ENCODE data around the gene TCF21.
"Not testable (repeated sequence)": the region's sequence is repeated elsewhere in the genome, so short reads cannot be mapped to it uniquely, and the experiment has no call there.

The TCF21 gene

DNA sequence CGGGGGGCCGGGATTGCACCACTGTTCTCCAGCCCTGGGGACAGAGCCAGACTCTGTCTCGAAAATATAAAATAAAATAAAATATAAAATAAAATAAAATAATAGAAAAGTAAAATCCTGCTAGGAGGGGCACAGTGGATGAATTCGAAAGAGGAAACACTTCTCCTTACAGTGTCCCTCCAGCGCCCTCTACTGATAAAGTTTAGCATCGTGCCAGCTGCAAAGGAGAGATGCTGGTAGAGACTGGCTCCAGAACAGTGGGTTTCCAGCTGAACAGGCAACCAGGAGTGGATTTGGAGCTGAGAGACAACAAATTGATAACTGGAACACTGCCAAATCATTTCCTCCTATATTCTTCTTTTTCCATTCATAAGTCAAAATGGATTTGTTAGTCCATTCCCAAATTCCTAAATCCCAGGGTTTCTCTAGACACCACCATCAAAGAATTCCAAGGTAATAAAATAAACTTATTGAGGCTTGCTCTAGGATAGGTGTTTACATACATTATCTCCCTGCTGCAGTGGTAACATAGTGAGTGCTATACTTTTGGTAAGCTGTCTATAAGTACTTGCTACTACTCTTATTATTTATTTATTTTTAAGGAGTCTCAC, 32.4 kb downstream of the TCF21 start:
- FAIRE-seq, result no peak

GRCh38 chr6:133923938-133924593, 35.2 kb downstream of the TCF21 start:
- DNase-seq (ENCODE audit: insufficient read length, low spot score) (peak; percentile 68), FAIRE-seq (peak; percentile 54)

More for the DNA sequence above, 32.4 kb downstream of the TCF21 start:
- peak; percentile 81 for DNase-seq (ENCODE audit: insufficient read length, low spot score)

GRCh38 chr6:133931221-133931620, 42.3 kb downstream of the TCF21 start:
- FAIRE-seq; DNase-seq (ENCODE audit: insufficient read length, low spot score): not testable (repeated sequence)

- FAIRE-seq; DNase-seq (ENCODE audit: insufficient read length, low spot score): not testable (repeated sequence)
Measured at GRCh38 chr6:133936352-133936751, 47.4 kb downstream of the TCF21 start.

- FAIRE-seq, result no peak
- DNase-seq (ENCODE audit: insufficient read length, low spot score), result no peak
Measured at GRCh38 chr6:133937909-133938308, 49.0 kb downstream of the TCF21 start.

DNA sequence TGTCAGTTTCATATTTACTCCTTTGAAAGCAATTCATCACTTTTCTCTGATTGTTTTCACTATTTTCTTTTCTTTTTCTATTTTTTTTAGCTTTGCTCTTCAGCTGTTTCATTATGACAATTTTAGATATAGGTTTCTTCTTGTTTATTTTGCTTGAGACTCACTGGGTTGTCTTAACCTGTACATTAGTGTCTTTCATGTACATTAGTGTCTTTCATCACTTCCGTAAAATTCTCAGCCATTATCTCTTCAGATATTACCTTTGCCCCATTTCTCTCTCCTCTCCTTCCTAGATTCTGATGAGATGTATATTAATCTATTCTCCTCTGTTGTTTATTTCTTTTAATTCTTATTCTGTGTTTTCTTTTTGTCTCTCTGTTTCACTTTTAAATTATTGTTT, 49.6 kb downstream of the TCF21 start:
- DNase-seq (ENCODE audit: insufficient read length, low spot score) (no peak), FAIRE-seq (no peak)

GRCh38 chr6:133939778-133940667, 51.1 kb downstream of the TCF21 start:
- FAIRE-seq (no peak), DNase-seq (ENCODE audit: insufficient read length, low spot score) (no peak)

All from HTR-8/SVneo (cell line).